Endothelial cell (in vitro differentiated cells): ENCODE measurements around the gene STX8. TPM values are rescaled to one million over a fixed set of nuclear protein-coding genes. Genes with fewer than 3 reads are reported as not detected.
A peak's percentile ranks its signal among the peaks of the same experiment; 100 is the strongest.
"Not testable (repeated sequence)": the region's sequence is repeated elsewhere in the genome, so short reads cannot be mapped to it uniquely, and the experiment has no call there.

Experiments used
- DNase-seq: peaks from one replicate; pipeline ENCODE4 v3.0.0; 2021; ENCODE audit warnings: low spot score
- H3K27ac Mint-ChIP-seq: one replicate; pipeline ENCODE4 v1.8.0; 2021; ENCODE audit warnings: mixed read lengths, inconsistent platforms; ENCODE audit not compliant: unreplicated experiment
- H3K27me3 Mint-ChIP-seq: one replicate; pipeline ENCODE4 v1.8.0; 2021; ENCODE audit warnings: mild to moderate bottlenecking, moderate library complexity, mixed read lengths, inconsistent platforms; ENCODE audit not compliant: unreplicated experiment
- H3K36me3 Mint-ChIP-seq: one replicate; pipeline ENCODE4 v1.8.0; 2021; ENCODE audit warnings: mild to moderate bottlenecking, low read depth, mixed read lengths, inconsistent platforms; ENCODE audit not compliant: unreplicated experiment
- H3K4me1 Mint-ChIP-seq: one replicate; pipeline ENCODE4 v1.8.0; 2021; ENCODE audit warnings: mild to moderate bottlenecking, mixed read lengths, inconsistent platforms; ENCODE audit not compliant: unreplicated experiment
- H3K4me3 Mint-ChIP-seq: one replicate; pipeline ENCODE4 v1.8.0; 2021; ENCODE audit warnings: mild to moderate bottlenecking, mixed read lengths, inconsistent platforms; ENCODE audit not compliant: unreplicated experiment
- H3K9me3 Mint-ChIP-seq: one replicate; pipeline ENCODE4 v1.8.0; 2021; ENCODE audit warnings: mixed read lengths, inconsistent platforms; ENCODE audit not compliant: unreplicated experiment
- total RNA-seq: library from RNA; stranded (reverse); fragmentation: NEBNext Ultra II Directional; extraction: Animal tissue kit (Norgen Biotek cat#: 25700); gene quantifications from one replicate; pipeline ENCODE4 v1.2.1, GENCODE V29; 2021; ENCODE audit not compliant: unreplicated experiment
- TF ChIP-seq, protein P1 (sequence below): fragments of 200-600 bp; sonication (generic); IDR thresholded peaks from one replicate; pipeline ENCODE4 v1.5.0; 2021; ENCODE audit warnings: antibody characterized with exemption; ENCODE audit not compliant: unreplicated experiment

The STX8 gene
- total RNA-seq, 1 donor from 2014 or later, result 49.2 TPM

DNA sequence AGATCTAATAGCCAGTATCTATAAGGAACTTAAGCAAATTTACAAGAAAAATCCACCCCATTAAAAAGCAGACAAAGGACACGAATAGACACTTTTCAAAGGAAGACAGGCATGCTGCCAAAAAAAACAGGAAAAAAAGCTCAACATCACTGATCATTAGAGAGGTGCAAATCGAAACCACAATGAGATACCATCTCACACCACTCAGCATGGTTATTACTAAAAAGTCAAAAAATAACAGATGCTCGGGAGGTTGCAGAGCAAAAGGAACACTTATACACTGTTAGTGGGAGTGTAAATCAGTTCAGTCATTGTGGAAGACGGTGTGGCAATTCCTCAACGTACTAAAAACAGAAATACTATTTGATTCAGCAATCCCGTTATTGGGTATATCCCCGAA, 9.6 kb downstream of the STX8 start:
- Mint-ChIP-seq H3K27ac (no peak overlapping the region), H3K36me3 (peaks cover 10% of the 10 kb centered on the region), H3K4me3 (no peak overlapping the region), H3K4me1 (peaks cover 7% of the 10 kb centered on the region), H3K27me3 (peaks cover 1% of the 10 kb centered on the region), H3K9me3 (no peaks in the 10 kb centered on the region)
- TF ChIP-seq, protein P1, sequence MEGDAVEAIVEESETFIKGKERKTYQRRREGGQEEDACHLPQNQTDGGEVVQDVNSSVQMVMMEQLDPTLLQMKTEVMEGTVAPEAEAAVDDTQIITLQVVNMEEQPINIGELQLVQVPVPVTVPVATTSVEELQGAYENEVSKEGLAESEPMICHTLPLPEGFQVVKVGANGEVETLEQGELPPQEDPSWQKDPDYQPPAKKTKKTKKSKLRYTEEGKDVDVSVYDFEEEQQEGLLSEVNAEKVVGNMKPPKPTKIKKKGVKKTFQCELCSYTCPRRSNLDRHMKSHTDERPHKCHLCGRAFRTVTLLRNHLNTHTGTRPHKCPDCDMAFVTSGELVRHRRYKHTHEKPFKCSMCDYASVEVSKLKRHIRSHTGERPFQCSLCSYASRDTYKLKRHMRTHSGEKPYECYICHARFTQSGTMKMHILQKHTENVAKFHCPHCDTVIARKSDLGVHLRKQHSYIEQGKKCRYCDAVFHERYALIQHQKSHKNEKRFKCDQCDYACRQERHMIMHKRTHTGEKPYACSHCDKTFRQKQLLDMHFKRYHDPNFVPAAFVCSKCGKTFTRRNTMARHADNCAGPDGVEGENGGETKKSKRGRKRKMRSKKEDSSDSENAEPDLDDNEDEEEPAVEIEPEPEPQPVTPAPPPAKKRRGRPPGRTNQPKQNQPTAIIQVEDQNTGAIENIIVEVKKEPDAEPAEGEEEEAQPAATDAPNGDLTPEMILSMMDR, result no peak
- no peak for DNase-seq

DNA sequence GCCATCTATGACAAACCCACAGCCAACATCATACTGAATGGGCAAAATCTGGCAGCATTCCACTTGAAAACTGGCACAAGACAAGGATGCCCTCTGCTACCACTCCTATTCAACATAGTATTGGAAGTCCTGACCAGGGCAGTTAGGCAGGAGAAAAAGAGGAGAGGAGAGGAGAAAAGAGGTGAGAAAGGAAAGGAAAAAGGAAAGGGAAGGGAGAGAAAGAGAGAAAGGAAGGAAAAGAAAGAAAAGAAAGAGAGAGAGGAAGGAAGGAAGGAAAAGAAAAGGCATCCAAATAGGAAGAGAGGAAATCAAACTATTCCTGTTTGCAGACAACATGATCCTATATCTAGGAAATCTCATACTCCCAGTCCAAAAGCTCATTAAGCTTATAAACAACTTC, 11.5 kb downstream of the STX8 start:
- peak overlapping the region; percentile 10 for H3K4me3 Mint-ChIP-seq
- TF ChIP-seq, protein P1, result no peak
- H3K27me3 Mint-ChIP-seq, result peaks cover 1% of the 10 kb centered on the region
- H3K4me1 Mint-ChIP-seq, result peaks cover 7% of the 10 kb centered on the region
- DNase-seq, result no peak
- no peaks in the 10 kb centered on the region for H3K9me3 Mint-ChIP-seq
- H3K27ac Mint-ChIP-seq, result peak overlapping the region; percentile 62
- H3K36me3 Mint-ChIP-seq, result peaks cover 10% of the 10 kb centered on the region

DNA sequence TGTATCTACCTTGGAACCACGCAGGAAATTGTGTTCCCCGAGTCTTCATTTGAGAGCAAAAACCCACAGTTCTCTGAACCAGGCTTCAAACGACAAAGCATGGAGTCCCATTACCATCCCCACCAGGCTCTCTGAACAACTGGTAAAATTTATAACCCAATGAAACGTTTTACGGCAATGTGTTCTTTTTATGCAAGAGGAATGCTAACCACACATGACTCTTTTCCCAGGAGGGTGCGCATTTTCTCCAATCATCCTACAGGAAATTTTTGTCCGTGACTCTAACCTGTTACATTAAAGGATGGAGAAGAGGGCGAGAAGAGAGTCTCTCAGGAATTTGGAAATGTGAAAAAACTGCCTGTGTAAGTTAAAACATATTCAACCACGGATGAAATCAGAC, 17.8 kb downstream of the STX8 start:
- Mint-ChIP-seq H3K27ac (no peak overlapping the region), H3K36me3 (no peaks in the 10 kb centered on the region), H3K9me3 (no peaks in the 10 kb centered on the region), H3K4me1 (no peaks in the 10 kb centered on the region), H3K4me3 (no peak overlapping the region), H3K27me3 (peaks cover 1% of the 10 kb centered on the region)
- no peak for DNase-seq
- TF ChIP-seq, protein P1, result no peak

DNA sequence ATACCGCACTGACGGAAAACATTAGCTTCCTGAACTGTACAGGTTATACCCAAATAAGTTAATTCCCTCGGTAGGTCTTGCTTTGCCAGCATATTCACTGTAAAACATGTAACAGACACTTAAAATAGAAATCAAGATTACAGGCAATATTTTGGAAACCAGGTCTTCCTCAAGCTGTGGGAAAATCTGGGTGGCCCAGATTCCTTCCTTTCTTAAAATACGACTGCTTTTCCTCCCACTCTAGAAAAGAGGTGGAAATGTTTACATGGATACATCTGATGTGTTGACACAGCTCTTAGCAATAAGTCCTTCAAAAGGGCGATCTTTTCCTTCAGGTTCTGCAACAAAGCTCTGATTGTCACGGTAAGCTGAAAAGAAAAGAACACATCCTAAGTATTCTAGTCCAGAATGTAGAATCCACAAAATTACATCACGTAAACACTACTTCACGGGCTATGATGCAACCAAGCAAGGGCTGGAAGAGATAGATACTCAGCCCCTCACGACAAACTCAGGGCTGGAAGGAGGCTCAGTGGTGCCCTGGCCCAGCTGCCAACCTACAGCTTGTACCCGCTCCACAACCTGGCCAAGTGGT, 18.4 kb downstream of the STX8 start:
- DNase-seq, result no peak
- Mint-ChIP-seq H3K9me3 (no peaks in the 10 kb centered on the region), H3K36me3 (no peaks in the 10 kb centered on the region), H3K4me1 (no peaks in the 10 kb centered on the region), H3K27me3 (peaks cover 1% of the 10 kb centered on the region), H3K27ac (no peak overlapping the region), H3K4me3 (no peak overlapping the region)
- TF ChIP-seq, protein P1, result no peak

DNA sequence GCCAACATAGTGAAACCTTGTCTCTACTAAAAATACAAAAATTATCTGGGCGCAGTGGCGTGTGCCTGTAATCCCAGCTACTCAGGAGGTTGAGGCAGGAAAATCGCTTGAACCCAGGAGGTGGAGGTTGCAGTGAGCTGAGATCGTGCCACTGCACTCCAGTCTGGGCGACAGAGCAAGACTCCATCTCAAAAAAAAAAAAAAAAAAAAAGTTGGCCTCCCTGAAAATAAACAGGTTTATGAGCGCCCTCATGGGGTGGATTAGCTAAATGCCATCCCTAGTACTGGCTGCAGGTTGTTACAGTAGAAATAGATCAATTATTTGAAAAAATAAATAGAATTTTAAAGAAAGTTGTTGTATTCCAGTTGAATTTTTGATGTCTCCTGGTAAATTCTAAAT, 20.9 kb downstream of the STX8 start:
- not testable (repeated sequence) for H3K4me1 Mint-ChIP-seq, H3K36me3 Mint-ChIP-seq, H3K4me3 Mint-ChIP-seq, H3K27ac Mint-ChIP-seq, H3K9me3 Mint-ChIP-seq, H3K27me3 Mint-ChIP-seq
- peak; percentile 69 for DNase-seq
- TF ChIP-seq, protein P1, result peak; percentile 45
